ENCODE results near the gene C4orf50. TPM values are rescaled to one million over a fixed set of nuclear protein-coding genes. Genes with fewer than 3 reads are reported as not detected.
"Not testable (repeated sequence)": the region's sequence is repeated elsewhere in the genome, so short reads cannot be mapped to it uniquely, and the experiment has no call there.

The C4orf50 gene
- total and polyA plus RNA-seq, 4 experiments from 2014 or later, result 0.02 to 0.26 (median 0.25) TPM; not detected in 1

GRCh38 chr4:5866841-5867813 is 151.1 kb downstream of the C4orf50 start:
- no peaks in the 10 kb centered on the region for H3K27me3 ChIP-seq (ENCODE audit: insufficient read depth, low read length)
- H3K9me3 Mint-ChIP-seq, result peaks cover 0 to 4% (median under 1%) of the 10 kb centered on the region in 8 donors
- H3K27me3 Mint-ChIP-seq, result peaks cover 6 to 11% of the 10 kb centered on the region in 2 donors
- H3K36me3 Mint-ChIP-seq, result no peaks in the 10 kb centered on the region
- H3K27ac Mint-ChIP-seq, result peak overlapping the region in 3 of 7 donors; percentile 4 to 93 (median 39)
- ChIA-PET CTCF (ENCODE audit: partially characterized antibody) (no interaction called here), POLR2A (ENCODE audit: partially characterized antibody) (no interaction called here)
- peak overlapping the region in 6 of 8 donors; percentile 15 to 86 (median 41) for H3K4me3 Mint-ChIP-seq
- no peak overlapping the region for H3K27ac ChIP-seq (ENCODE audit: low read depth, low read length)
- peaks cover 15 to 27% (median 18%) of the 10 kb centered on the region in 4 donors for H3K4me1 Mint-ChIP-seq
- H3K9me3 ChIP-seq (ENCODE audit: control insufficient read depth in 1 of 2, low read length in 2 of 2), result no peaks in the 10 kb centered on the region
- no peaks in the 10 kb centered on the region for H3K36me3 ChIP-seq (ENCODE audit: insufficient read depth, low read length)
- peaks cover 18% of the 10 kb centered on the region for H3K4me1 ChIP-seq (ENCODE audit: insufficient read depth, low read length)
- no peak overlapping the region for H3K4me3 ChIP-seq (ENCODE audit: low read length in 2 of 2)
- intact Hi-C loops (cut with micrococcal nuclease), result no loop called here
- no peak for DNase-seq

- Histone ChIP-seq H3K4me3 (ENCODE audit: low read length in 2 of 2) (no peak overlapping the region), H3K4me1 (ENCODE audit: insufficient read depth, low read length) (peaks cover 18% of the 10 kb centered on the region), H3K27me3 (ENCODE audit: insufficient read depth, low read length) (no peaks in the 10 kb centered on the region), H3K9me3 (ENCODE audit: control insufficient read depth in 1 of 2, low read length in 2 of 2) (no peaks in the 10 kb centered on the region), H3K36me3 (ENCODE audit: insufficient read depth, low read length) (no peaks in the 10 kb centered on the region), H3K27ac (ENCODE audit: low read depth, low read length) (no peak overlapping the region)
- Mint-ChIP-seq H3K4me1 (peaks cover 15 to 27% (median 18%) of the 10 kb centered on the region in 4 donors), H3K27ac (peak overlapping the region in 2 of 7 donors; percentile 35 to 60), H3K27me3 (peaks cover 6 to 11% of the 10 kb centered on the region in 2 donors), H3K36me3 (no peaks in the 10 kb centered on the region), H3K9me3 (peaks cover 0 to 4% (median under 1%) of the 10 kb centered on the region in 8 donors), H3K4me3 (peak overlapping the region in 6 of 8 donors; percentile 15 to 70 (median 40))
- DNase-seq, result no peak
- POLR2A ChIA-PET (ENCODE audit: partially characterized antibody), result no interaction called here
- intact Hi-C loops (cut with micrococcal nuclease), result no loop called here
- CTCF ChIA-PET (ENCODE audit: partially characterized antibody), result no interaction called here
Measured at GRCh38 chr4:5865896-5866599, 152.2 kb downstream of the C4orf50 start.

GRCh38 chr4:5863461-5864113 is 154.6 kb downstream of the C4orf50 start:
- no peaks in the 10 kb centered on the region for H3K36me3 ChIP-seq (ENCODE audit: insufficient read depth, low read length)
- Mint-ChIP-seq H3K4me3 (no peak overlapping the region), H3K36me3 (no peaks in the 10 kb centered on the region), H3K27me3 (peaks cover 2% of the 10 kb centered on the region in 2 donors), H3K9me3 (peaks cover 0 to 5% (median 0%) of the 10 kb centered on the region in 8 donors), H3K4me1 (peaks cover 15 to 27% (median 18%) of the 10 kb centered on the region in 4 donors), H3K27ac (peak overlapping the region in 2 of 7 donors; percentile 2 to 7)
- no peak for DNase-seq
- peaks cover 18% of the 10 kb centered on the region for H3K4me1 ChIP-seq (ENCODE audit: insufficient read depth, low read length)
- intact Hi-C loops (cut with micrococcal nuclease), result no loop called here
- no peaks in the 10 kb centered on the region for H3K9me3 ChIP-seq (ENCODE audit: control insufficient read depth in 1 of 2, low read length in 2 of 2)
- no peak overlapping the region for H3K4me3 ChIP-seq (ENCODE audit: low read length in 2 of 2)
- POLR2A ChIA-PET (ENCODE audit: partially characterized antibody), result no interaction called here
- H3K27me3 ChIP-seq (ENCODE audit: insufficient read depth, low read length), result no peaks in the 10 kb centered on the region
- CTCF ChIA-PET (ENCODE audit: partially characterized antibody), result no interaction called here
- H3K27ac ChIP-seq (ENCODE audit: low read depth, low read length), result no peak overlapping the region

- Histone ChIP-seq H3K27me3 (ENCODE audit: insufficient read depth, low read length) (no peaks in the 10 kb centered on the region), H3K9me3 (ENCODE audit: control insufficient read depth in 1 of 2, low read length in 2 of 2) (no peaks in the 10 kb centered on the region), H3K36me3 (ENCODE audit: insufficient read depth, low read length) (no peaks in the 10 kb centered on the region), H3K4me3 (ENCODE audit: low read length in 2 of 2) (no peak overlapping the region), H3K4me1 (ENCODE audit: insufficient read depth, low read length) (no peaks in the 10 kb centered on the region), H3K27ac (ENCODE audit: low read depth, low read length) (no peak overlapping the region)
- no peak overlapping the region for H3K4me3 Mint-ChIP-seq
- H3K27me3 Mint-ChIP-seq, result peaks cover 0 to 1% of the 10 kb centered on the region in 2 donors
- peaks cover 0 to under 1% (median 0%) of the 10 kb centered on the region in 4 donors for H3K4me1 Mint-ChIP-seq
- intact Hi-C loops (cut with micrococcal nuclease), result no loop called here
- no peak for DNase-seq
- ChIA-PET CTCF (ENCODE audit: partially characterized antibody) (no interaction called here), POLR2A (ENCODE audit: partially characterized antibody) (no interaction called here)
- H3K27ac Mint-ChIP-seq, result no peak overlapping the region
- no peaks in the 10 kb centered on the region for H3K36me3 Mint-ChIP-seq
- H3K9me3 Mint-ChIP-seq, result peaks cover 0 to 5% (median 0%) of the 10 kb centered on the region in 8 donors
Measured at GRCh38 chr4:5858020-5858769, 160.0 kb downstream of the C4orf50 start.

GRCh38 chr4:5857199-5857598 is 161.0 kb downstream of the C4orf50 start:
- Mint-ChIP-seq H3K27ac (no peak overlapping the region), H3K36me3 (no peaks in the 10 kb centered on the region), H3K9me3 (peaks cover 0 to 5% (median 0%) of the 10 kb centered on the region in 8 donors), H3K27me3 (peaks cover 0 to 3% of the 10 kb centered on the region in 2 donors), H3K4me1 (no peaks in the 10 kb centered on the region), H3K4me3 (no peak overlapping the region)
- no peaks in the 10 kb centered on the region for H3K27me3 ChIP-seq (ENCODE audit: insufficient read depth, low read length)
- no peaks in the 10 kb centered on the region for H3K36me3 ChIP-seq (ENCODE audit: insufficient read depth, low read length)
- no peak for DNase-seq
- no peaks in the 10 kb centered on the region for H3K9me3 ChIP-seq (ENCODE audit: control insufficient read depth in 1 of 2, low read length in 2 of 2)
- no peak overlapping the region for H3K4me3 ChIP-seq (ENCODE audit: low read length in 2 of 2)
- CTCF ChIA-PET (ENCODE audit: partially characterized antibody), result no interaction called here
- H3K4me1 ChIP-seq (ENCODE audit: insufficient read depth, low read length), result no peaks in the 10 kb centered on the region
- POLR2A ChIA-PET (ENCODE audit: partially characterized antibody), result no interaction called here
- intact Hi-C loops (cut with micrococcal nuclease), result no loop called here
- H3K27ac ChIP-seq (ENCODE audit: low read depth, low read length), result no peak overlapping the region

- H3K9me3 Mint-ChIP-seq; H3K9me3 ChIP-seq (ENCODE audit: control insufficient read depth in 1 of 2, low read length in 2 of 2); H3K27me3 ChIP-seq (ENCODE audit: insufficient read depth, low read length); H3K4me3 ChIP-seq (ENCODE audit: low read length in 2 of 2); POLR2A ChIA-PET (ENCODE audit: partially characterized antibody); intact Hi-C loops (cut with micrococcal nuclease); DNase-seq; H3K4me1 ChIP-seq (ENCODE audit: insufficient read depth, low read length); H3K27ac Mint-ChIP-seq; H3K36me3 ChIP-seq (ENCODE audit: insufficient read depth, low read length); H3K4me1 Mint-ChIP-seq; H3K4me3 Mint-ChIP-seq; H3K36me3 Mint-ChIP-seq; CTCF ChIA-PET (ENCODE audit: partially characterized antibody); H3K27ac ChIP-seq (ENCODE audit: low read depth, low read length); H3K27me3 Mint-ChIP-seq: not testable (repeated sequence)
Measured at GRCh38 chr4:5856362-5856761, 161.9 kb downstream of the C4orf50 start.
